Measurements from ENCODE around the gene MORN5.

MORN5 gene

GRCh38 chr9:122216798-122217418 is 57.2 kb downstream of the MORN5 start:
- DNase-seq (ENCODE audit: low read depth), result no peak

- no peak for DNase-seq (ENCODE audit: low read depth)
Measured at GRCh38 chr9:122217640-122218039, 57.9 kb downstream of the MORN5 start.

- no peak for DNase-seq (ENCODE audit: low read depth)
Measured at GRCh38 chr9:122218071-122218934, 58.6 kb downstream of the MORN5 start.

- no peak for DNase-seq (ENCODE audit: low read depth)
Measured at GRCh38 chr9:122218935-122219855, 59.5 kb downstream of the MORN5 start.

GRCh38 chr9:122219856-122220672 is 60.4 kb downstream of the MORN5 start:
- DNase-seq (ENCODE audit: low read depth), result no peak

- DNase-seq (ENCODE audit: low read depth), result no peak
Measured at GRCh38 chr9:122220673-122221182, 61.0 kb downstream of the MORN5 start.

- DNase-seq (ENCODE audit: low read depth), result no peak
Measured at GRCh38 chr9:122221183-122221811, 61.6 kb downstream of the MORN5 start.

GRCh38 chr9:122222791-122223190 is 63.1 kb downstream of the MORN5 start:
- DNase-seq (ENCODE audit: low read depth), result no peak

- DNase-seq (ENCODE audit: low read depth), result no peak
Measured at GRCh38 chr9:122223435-122223834, 63.7 kb downstream of the MORN5 start.

- DNase-seq (ENCODE audit: low read depth), result no peak
Measured at GRCh38 chr9:122225312-122226141, 65.8 kb downstream of the MORN5 start.

GRCh38 chr9:122226142-122226757 is 66.5 kb downstream of the MORN5 start:
- DNase-seq (ENCODE audit: low read depth), result no peak

- DNase-seq (ENCODE audit: low read depth), result no peak
Measured at GRCh38 chr9:122226758-122227574, 67.3 kb downstream of the MORN5 start.

GRCh38 chr9:122227575-122227900 is 67.8 kb downstream of the MORN5 start:
- no peak for DNase-seq (ENCODE audit: low read depth)

- DNase-seq (ENCODE audit: low read depth), result no peak
Measured at GRCh38 chr9:122228191-122228567, 68.5 kb downstream of the MORN5 start.

- DNase-seq (ENCODE audit: low read depth), result no peak
Measured at GRCh38 chr9:122228568-122229484, 69.1 kb downstream of the MORN5 start, which contains the start of gene LHX6. LHX6 (minus strand) TSS chr9:122228957; CDS start chr9:122228740, 217 bp downstream.

- DNase-seq (ENCODE audit: low read depth), result no peak
Measured at GRCh38 chr9:122229485-122229837, 69.8 kb downstream of the MORN5 start.

- DNase-seq (ENCODE audit: low read depth), result no peak
Measured at GRCh38 chr9:122232796-122233306, 73.1 kb downstream of the MORN5 start.
